Measurements from ENCODE around the gene PRR5L.
A peak's percentile ranks its signal among the peaks of the same experiment; 100 is the strongest.

PRR5L gene

GRCh38 chr11:36361472-36361871, 65.4 kb downstream of the PRR5L start:
- DNase-seq: no peak

- DNase-seq: no peak
Measured at GRCh38 chr11:36361901-36362391, 65.9 kb downstream of the PRR5L start.

- no peak for DNase-seq
Measured at GRCh38 chr11:36362902-36363301, 66.8 kb downstream of the PRR5L start.

GRCh38 chr11:36363361-36364268, 67.5 kb downstream of the PRR5L start:
- DNase-seq: no peak

GRCh38 chr11:36364551-36365325, 68.7 kb downstream of the PRR5L start:
- DNase-seq: no peak

GRCh38 chr11:36365907-36366306, 69.8 kb downstream of the PRR5L start:
- DNase-seq: no peak

GRCh38 chr11:36367806-36368680, 72.0 kb downstream of the PRR5L start:
- no peak for DNase-seq

GRCh38 chr11:36371181-36371580, 75.1 kb downstream of the PRR5L start:
- DNase-seq: no peak

GRCh38 chr11:36371590-36371989, 75.5 kb downstream of the PRR5L start:
- no peak for DNase-seq

- DNase-seq: no peak
Measured at GRCh38 chr11:36372101-36372771, 76.1 kb downstream of the PRR5L start.

- no peak for DNase-seq
Measured at GRCh38 chr11:36373016-36374010, 77.2 kb downstream of the PRR5L start.

- DNase-seq: no peak
Measured at GRCh38 chr11:36374726-36375125, 78.6 kb downstream of the PRR5L start.

GRCh38 chr11:36375353-36376008, 79.4 kb downstream of the PRR5L start:
- no peak for DNase-seq

GRCh38 chr11:36376009-36376887, 80.2 kb downstream of the PRR5L start:
- peak; percentile 48 for DNase-seq

GRCh38 chr11:36376888-36377758, 81.0 kb downstream of the PRR5L start:
- DNase-seq: peak; percentile 88

- DNase-seq: no peak
Measured at GRCh38 chr11:36377759-36378564, 81.9 kb downstream of the PRR5L start.

GRCh38 chr11:36379653-36380052, 83.6 kb downstream of the PRR5L start:
- no peak for DNase-seq

Measured in retina (tissue), 1 donor.